Stimulated activated naive CD8-positive, alpha-beta T cell treated with anti-CD3 and anti-CD28 coated beads, Interleukin-15, Interleukin-2, amounts not matched to agents 100 ng/mL and 50 ng/mL, for 24 hours (primary cell): ENCODE results near the gene BTD.

ENCODE experiments used
- H3K27ac Mint-ChIP-seq: one replicate; pipeline ENCODE4 v1.8.0; 2021; ENCODE audit warnings: mild to moderate bottlenecking, mixed read lengths
- H3K27me3 Mint-ChIP-seq: one replicate; pipeline ENCODE4 v1.8.0; 2021; ENCODE audit warnings: mixed read lengths
- H3K36me3 Mint-ChIP-seq: one replicate; pipeline ENCODE4 v1.8.0; 2021; ENCODE audit warnings: low read depth, mixed read lengths
- H3K4me1 Mint-ChIP-seq: one replicate; pipeline ENCODE4 v1.8.0; 2021; ENCODE audit warnings: low read depth, mixed read lengths
- H3K4me3 Mint-ChIP-seq: one replicate; pipeline ENCODE4 v1.8.0; 2021; ENCODE audit warnings: mild to moderate bottlenecking, mixed read lengths
- H3K9me3 Mint-ChIP-seq: one replicate; pipeline ENCODE4 v1.8.0; 2021; ENCODE audit warnings: mixed read lengths

BTD gene

DNA sequence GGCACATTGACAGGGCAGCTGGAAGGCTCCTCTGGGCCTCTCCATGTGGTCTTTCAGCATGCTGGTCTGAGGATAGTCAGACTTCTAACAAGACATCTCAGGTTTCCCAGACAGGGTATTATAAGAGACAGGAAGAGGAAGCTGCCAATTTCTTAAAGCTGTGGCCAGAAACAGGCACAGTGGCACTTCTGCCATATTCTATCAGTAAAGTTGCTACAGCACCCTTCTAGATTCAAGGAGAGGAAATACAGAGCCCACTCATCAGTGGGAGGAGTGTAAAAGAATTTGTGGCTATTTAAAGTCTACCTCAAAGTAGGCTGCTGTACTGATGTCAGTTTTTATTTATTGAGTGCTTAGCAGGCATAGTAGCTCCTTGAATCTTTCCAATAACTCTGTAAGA is 55.5 kb downstream of the BTD start:
- Mint-ChIP-seq H3K9me3 (peaks cover 20% of the 10 kb centered on the region), H3K4me1 (peaks cover 12% of the 10 kb centered on the region), H3K27ac (no peak overlapping the region), H3K36me3 (peaks cover 20% of the 10 kb centered on the region), H3K4me3 (no peak overlapping the region), H3K27me3 (peaks cover 11% of the 10 kb centered on the region)

DNA sequence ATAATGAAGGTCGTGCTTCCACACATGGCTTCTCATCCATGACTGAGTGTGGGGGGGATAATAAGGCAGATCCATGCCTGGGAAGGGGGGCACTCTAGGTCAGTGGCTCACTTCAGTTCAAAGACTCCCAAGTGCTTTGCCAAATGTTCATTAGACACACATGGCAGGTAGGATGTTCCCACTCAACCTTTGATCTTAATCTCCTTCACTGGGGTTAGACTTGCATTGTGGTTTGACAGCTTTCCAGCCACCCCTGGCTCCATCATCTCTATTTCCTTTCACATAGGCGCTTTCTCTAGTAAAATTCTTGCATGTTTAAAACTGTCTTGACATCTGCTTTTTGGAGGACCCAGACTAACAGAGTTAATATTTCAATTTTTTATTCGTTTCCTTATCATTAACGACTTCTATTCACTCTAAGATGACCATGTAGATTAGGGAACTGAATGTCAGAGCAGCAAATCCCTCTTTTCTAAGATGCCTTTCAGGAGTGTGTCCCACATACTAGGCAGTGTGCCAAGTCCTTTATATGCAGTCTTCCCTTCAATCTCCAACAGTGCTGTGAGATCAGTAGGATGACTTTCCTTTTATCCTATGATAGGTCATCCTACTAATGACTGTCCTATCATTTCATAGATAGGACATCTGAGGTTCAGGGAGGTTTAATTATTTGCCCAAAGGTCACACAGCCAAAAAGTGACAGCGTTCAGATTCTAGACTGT is 57.9 kb downstream of the BTD start:
- no peak overlapping the region for H3K27ac Mint-ChIP-seq

DNA sequence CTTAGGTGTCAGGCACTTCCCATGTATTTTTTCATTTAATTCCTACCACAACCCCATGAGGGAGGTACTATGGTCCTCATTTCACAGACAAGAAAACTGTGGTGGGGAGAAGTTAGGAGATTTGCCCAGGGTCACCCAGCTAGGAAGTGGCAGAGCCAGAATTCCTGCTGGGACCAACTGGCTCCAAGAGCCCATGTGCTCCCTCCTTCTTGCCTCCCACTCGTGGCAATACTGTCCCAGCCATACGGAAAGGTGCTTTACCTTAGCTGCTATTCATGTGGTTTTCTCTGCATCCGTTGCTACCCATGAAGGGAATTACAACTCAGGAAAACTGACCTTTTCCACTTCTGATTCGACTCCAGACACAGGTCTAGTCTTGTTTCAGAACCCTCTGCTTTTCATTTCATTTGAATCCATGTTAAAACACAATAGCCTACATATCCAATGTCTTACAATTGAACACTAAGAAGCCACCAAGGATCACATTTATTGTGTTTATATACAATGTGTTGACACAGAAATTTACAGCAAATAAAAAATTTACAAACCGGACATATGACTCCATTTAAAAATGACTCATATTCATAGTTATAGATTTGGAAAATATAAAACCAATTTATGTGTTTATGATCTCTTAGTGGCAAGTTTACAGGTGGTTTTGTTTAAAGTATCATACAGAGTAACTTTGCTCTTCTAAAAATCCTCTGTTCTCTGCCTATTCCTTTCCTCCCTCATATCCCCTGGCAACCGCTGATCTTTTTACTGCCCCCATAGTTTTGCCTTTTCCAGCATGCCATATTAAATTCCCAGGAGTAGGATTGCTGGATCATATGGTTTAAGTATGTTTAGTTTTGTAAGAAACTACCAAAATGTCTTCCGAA is 58.8 kb downstream of the BTD start:
- peaks cover 5% of the 10 kb centered on the region for H3K27me3 Mint-ChIP-seq
- peaks cover 12% of the 10 kb centered on the region for H3K4me1 Mint-ChIP-seq
- peaks cover 21% of the 10 kb centered on the region for H3K36me3 Mint-ChIP-seq
- no peak overlapping the region for H3K27ac Mint-ChIP-seq
- peaks cover 20% of the 10 kb centered on the region for H3K9me3 Mint-ChIP-seq
- H3K4me3 Mint-ChIP-seq: no peak overlapping the region

More for the DNA sequence above, 57.9 kb downstream of the BTD start:
- Mint-ChIP-seq H3K27me3 (peaks cover 5% of the 10 kb centered on the region), H3K9me3 (peaks cover 20% of the 10 kb centered on the region), H3K4me3 (no peak overlapping the region), H3K4me1 (peaks cover 12% of the 10 kb centered on the region), H3K36me3 (peaks cover 20% of the 10 kb centered on the region)

DNA sequence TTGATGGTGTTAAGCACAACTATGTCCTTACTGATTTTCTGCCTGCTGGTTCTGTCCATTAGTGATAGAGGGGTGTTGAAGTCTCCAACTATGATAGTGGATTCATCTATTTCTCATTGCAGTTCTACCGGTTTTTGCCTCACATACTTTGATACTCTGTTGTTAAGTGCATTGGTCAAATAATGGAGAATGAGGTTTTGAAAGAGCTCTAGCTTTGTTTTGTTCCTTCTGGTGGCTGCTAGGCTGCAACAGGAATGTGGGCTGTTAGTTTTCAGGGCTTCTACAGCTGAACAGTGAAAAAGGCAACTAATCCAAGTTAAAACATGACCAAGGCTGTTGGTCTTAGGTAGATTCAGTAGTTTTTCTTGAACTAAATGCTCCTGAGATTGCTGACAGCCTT is 62.6 kb downstream of the BTD start:
- H3K27ac Mint-ChIP-seq: no peak overlapping the region
- H3K9me3 Mint-ChIP-seq: peaks cover 7% of the 10 kb centered on the region
- H3K27me3 Mint-ChIP-seq: peaks cover 5% of the 10 kb centered on the region

DNA sequence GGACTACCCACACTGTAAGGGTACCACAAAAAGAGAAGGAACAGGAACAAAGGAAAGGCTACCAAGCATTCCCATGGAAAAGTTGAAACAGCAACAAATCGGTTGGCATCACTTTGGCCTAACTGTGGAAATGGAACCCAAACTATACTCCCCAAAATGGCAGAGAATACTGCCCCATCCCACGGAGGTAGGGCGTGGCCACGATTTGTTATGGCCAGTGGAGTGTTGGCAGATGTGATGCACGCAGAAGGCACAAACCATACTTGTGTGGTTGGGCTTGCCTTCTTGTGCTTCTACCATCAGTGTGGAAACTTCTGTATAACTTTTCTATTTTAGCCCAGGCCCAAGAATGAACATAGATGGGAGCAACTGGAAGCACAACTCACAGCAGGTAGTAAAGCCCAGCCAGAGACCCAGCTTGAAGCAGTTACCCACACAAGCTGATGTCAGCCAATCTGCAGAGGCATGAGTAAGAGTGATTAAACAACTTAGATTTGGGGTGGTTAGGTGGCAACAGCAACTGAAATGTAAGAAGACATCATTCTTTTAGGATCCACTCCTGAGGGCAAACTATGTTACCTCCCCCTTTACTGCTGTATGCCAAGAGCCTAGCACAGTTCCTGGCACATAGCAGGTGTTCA is 64.1 kb downstream of the BTD start:
- peaks cover 42% of the 10 kb centered on the region for H3K36me3 Mint-ChIP-seq
- no peak overlapping the region for H3K4me3 Mint-ChIP-seq
- H3K27ac Mint-ChIP-seq: no peak overlapping the region
- peaks cover 26% of the 10 kb centered on the region for H3K4me1 Mint-ChIP-seq
- peaks cover 5% of the 10 kb centered on the region for H3K27me3 Mint-ChIP-seq
- peaks cover 6% of the 10 kb centered on the region for H3K9me3 Mint-ChIP-seq

More for the DNA sequence above, 62.6 kb downstream of the BTD start:
- Mint-ChIP-seq H3K4me3 (no peak overlapping the region), H3K4me1 (peaks cover 37% of the 10 kb centered on the region), H3K36me3 (peaks cover 31% of the 10 kb centered on the region)

DNA sequence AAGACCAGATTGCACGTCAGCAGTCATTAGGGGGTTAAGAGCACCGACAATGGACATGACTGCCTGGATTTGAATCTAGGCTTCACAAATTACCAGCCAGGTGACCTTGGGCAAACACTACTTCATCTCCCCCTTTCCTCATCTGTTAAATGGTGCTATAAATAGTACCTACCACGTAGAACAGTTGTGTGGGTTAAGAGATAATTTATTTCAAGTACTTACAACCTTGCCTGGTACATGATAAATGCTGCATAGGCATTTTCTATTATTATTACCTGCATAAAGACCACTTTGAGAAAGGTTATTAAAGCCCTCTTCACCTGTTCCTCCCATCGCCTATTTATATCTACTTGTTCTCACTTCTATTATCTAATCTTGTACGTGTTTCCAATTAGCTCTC is 64.7 kb downstream of the BTD start:
- Mint-ChIP-seq H3K27ac (no peak overlapping the region), H3K27me3 (peaks cover 4% of the 10 kb centered on the region), H3K4me3 (no peak overlapping the region), H3K36me3 (peaks cover 47% of the 10 kb centered on the region), H3K4me1 (peaks cover 26% of the 10 kb centered on the region), H3K9me3 (peaks cover 4% of the 10 kb centered on the region)

DNA sequence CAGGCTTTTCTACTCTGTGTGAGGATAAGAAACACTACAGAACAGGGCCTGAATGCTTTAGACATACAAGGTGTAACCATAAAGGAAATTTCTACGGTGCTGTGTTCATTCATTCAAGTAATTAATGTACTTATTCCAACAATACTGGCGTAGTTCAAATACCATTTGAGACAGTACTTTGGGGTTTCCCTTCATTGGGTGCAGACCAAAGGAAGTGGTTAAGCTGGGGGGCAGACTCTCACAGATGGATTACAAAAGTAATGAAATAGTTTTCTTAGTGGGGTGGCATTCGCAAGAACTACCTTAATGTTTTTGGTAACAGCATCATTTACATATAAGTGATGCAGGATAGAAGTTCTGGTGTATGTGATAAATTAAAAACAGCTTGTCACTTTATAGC is 65.9 kb downstream of the BTD start:
- peaks cover 26% of the 10 kb centered on the region for H3K4me1 Mint-ChIP-seq
- peak overlapping the region; percentile 42 for H3K27ac Mint-ChIP-seq
- no peaks in the 10 kb centered on the region for H3K27me3 Mint-ChIP-seq
- no peak overlapping the region for H3K4me3 Mint-ChIP-seq
- peaks cover 44% of the 10 kb centered on the region for H3K36me3 Mint-ChIP-seq
- H3K9me3 Mint-ChIP-seq: peaks cover 4% of the 10 kb centered on the region

DNA sequence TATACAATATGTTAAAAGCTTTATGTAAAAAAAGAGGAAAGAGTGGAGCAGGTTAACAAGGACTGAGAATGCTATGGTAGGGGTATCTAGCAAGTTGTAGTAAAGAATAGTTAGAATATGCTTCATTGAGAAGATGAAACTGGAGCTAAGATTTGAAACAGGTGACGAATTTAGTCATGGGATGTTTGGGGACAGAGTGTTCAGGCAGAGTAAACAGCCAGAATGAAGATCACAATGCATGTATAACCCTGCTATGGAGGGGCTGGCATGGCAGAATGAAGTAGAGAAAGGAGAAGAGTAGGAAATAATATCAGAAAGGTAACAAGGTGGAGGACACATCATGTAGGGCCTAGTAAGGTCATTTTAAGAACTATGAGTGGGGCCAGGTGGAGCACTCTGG is 72.0 kb downstream of the BTD start:
- H3K4me1 Mint-ChIP-seq: peaks cover 4% of the 10 kb centered on the region

DNA sequence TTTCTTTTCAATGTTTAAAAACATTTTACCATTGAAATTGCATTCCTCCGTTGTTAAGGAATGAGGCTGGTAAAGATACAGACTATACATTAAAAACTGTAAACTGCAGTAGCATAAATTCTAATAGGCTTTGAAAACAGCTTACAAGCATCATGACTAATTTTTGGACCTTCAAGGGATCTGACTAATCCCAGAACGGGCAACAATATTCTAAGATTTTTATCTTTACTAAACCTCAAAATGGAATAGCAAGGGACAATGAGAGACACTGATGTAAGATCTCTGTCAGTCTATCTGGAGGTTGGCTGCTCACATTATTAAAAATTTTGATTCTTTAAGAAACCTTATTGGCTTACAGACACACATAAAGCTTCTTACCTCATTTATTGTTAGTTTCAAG is 74.7 kb downstream of the BTD start:
- H3K27me3 Mint-ChIP-seq: no peaks in the 10 kb centered on the region
- no peak overlapping the region for H3K27ac Mint-ChIP-seq
- no peaks in the 10 kb centered on the region for H3K9me3 Mint-ChIP-seq
- peaks cover 22% of the 10 kb centered on the region for H3K36me3 Mint-ChIP-seq
- H3K4me3 Mint-ChIP-seq: no peak overlapping the region
- no peaks in the 10 kb centered on the region for H3K4me1 Mint-ChIP-seq

More for the DNA sequence above, 72.0 kb downstream of the BTD start:
- H3K27ac Mint-ChIP-seq: no peak overlapping the region
- H3K27me3 Mint-ChIP-seq: no peaks in the 10 kb centered on the region
- H3K4me3 Mint-ChIP-seq: no peak overlapping the region
- no peaks in the 10 kb centered on the region for H3K9me3 Mint-ChIP-seq
- H3K36me3 Mint-ChIP-seq: peaks cover 38% of the 10 kb centered on the region

DNA sequence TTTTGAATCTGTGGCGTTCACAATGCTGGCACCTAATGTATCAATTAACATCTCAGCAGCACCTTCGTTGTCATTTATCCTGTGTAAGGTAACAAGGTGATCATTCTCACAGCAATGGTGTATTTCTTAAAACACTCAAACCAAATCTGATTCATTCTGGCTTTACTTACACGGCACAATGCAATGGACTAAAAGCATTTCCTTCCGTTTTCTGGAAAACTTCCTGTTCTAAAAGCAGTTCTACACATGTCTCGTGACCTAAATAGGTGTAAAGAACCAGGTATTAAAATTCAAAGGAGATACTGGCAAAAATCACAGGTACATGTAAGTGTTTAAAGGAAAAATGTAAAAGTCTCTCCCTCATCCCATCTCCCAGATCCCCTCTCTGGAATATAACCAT is 77.8 kb downstream of the BTD start:
- Mint-ChIP-seq H3K4me1 (peaks cover 4% of the 10 kb centered on the region), H3K27ac (no peak overlapping the region), H3K9me3 (no peaks in the 10 kb centered on the region), H3K27me3 (no peaks in the 10 kb centered on the region), H3K36me3 (peaks cover 44% of the 10 kb centered on the region), H3K4me3 (no peak overlapping the region)

DNA sequence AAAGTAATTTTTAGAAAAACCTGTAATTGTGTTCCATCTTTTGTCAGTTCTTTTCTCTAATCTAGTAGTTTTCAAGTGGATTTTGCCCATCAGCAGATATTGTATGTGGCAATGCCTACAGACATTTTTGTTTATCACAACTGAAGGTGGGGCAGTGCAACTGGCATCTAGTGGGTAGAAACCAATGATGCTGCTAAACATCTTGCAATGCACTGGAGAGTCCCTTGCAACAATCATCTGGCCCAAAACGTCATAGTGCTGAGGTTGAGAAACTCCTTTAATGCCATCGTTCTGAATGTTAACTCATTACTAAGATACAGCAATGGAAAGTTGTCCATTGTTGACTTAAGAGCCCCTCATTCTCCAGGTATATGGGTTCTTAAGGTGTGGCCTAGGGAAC is 80.1 kb downstream of the BTD start:
- Mint-ChIP-seq H3K4me3 (no peak overlapping the region), H3K4me1 (peaks cover 4% of the 10 kb centered on the region), H3K27ac (no peak overlapping the region), H3K36me3 (peaks cover 64% of the 10 kb centered on the region), H3K27me3 (no peaks in the 10 kb centered on the region), H3K9me3 (no peaks in the 10 kb centered on the region)

DNA sequence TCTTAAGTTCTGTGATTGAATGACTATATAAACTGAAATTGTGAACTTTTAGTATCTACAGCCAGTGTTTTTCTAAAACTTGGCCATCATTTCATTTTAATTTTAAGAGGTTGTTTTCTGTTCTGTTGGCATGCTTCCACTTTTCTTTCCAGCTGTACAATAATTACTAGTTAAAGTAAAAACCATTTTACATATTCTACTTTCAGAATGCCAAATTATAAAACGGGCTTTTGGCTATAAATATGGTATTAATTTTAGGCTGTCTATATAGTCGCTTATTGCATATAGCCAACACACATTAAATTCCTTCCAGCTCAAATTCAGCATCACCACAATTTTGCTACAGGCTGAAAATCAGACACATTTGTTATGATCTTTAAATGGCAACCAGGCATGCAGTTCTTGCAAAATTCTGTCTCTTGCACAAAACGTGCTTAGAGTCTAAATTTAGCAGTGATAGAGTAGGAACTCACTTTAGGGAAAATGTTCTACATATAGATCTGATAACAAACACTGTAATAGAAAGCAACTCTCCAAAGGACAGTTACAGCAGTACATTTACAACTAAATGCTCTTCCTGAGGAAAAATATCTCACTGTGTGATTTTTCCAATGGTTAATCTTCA is 81.1 kb downstream of the BTD start:
- Mint-ChIP-seq H3K4me1 (peaks cover 4% of the 10 kb centered on the region), H3K4me3 (no peak overlapping the region), H3K9me3 (no peaks in the 10 kb centered on the region), H3K36me3 (peaks cover 55% of the 10 kb centered on the region), H3K27me3 (no peaks in the 10 kb centered on the region), H3K27ac (peak overlapping the region; percentile 5)

DNA sequence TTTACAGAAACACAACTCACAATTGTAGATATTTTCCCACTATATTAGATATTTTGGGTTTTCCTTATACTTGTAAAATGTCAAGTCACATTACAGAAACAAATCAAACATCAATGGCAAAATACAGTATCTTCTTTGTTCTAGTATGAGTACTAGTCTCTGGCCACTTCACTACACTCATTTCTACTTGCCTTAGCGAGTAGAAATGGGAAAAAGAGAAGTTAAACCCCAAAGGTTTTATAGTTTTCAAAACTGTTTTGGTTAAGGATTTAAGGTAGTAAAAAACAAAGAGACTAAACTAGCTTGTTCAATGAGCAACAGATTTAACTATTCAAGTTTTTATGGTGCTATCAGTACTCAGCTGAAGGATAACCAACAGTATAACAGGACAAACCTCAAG is 81.7 kb downstream of the BTD start:
- H3K9me3 Mint-ChIP-seq: no peaks in the 10 kb centered on the region
- H3K4me1 Mint-ChIP-seq: peaks cover 4% of the 10 kb centered on the region
- no peak overlapping the region for H3K4me3 Mint-ChIP-seq
- H3K27ac Mint-ChIP-seq: no peak overlapping the region
- H3K27me3 Mint-ChIP-seq: no peaks in the 10 kb centered on the region
- peaks cover 51% of the 10 kb centered on the region for H3K36me3 Mint-ChIP-seq

DNA sequence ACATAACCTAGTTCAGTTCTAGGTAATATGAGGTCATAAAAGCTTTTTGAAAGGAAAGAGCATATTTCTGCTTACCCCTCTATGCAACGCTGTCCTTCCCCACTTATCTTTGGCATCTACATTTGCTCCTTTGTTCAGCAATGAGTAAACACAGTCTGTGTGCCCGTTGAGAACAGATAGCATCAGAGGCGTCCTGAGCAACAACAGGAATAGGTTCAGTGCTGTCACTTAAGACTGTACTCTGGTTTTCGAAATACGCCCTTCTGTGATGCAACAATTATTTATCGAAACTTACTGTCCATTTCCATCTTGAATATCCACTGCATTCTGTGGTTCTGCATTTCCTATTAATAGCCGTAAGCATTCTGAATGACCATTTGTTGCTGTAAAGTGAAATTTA is 84.4 kb downstream of the BTD start:
- Mint-ChIP-seq H3K4me1 (peaks cover 4% of the 10 kb centered on the region), H3K27me3 (no peaks in the 10 kb centered on the region), H3K9me3 (no peaks in the 10 kb centered on the region), H3K36me3 (peaks cover 51% of the 10 kb centered on the region), H3K4me3 (no peak overlapping the region), H3K27ac (no peak overlapping the region)

DNA sequence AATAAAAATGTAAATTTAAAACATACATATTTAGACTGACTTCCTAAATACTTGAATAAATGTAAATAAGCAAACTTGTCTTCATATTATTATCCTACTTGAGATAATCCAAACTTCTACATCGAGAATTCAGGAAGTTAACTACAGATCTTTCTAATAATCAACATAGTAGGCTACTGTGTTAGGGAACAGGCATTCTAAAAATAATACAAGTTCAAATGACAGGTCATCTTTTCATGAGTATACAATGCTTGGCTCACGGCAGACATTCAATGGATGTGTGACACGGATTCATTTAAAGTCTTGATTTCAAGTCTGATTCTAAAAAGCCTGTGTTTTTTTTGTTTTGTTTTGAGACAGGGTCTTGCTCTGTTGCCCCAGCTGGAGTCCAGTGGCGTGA is 88.7 kb downstream of the BTD start:
- Mint-ChIP-seq H3K4me3 (no peak overlapping the region), H3K36me3 (peaks cover 59% of the 10 kb centered on the region), H3K27ac (no peak overlapping the region), H3K27me3 (no peaks in the 10 kb centered on the region), H3K4me1 (no peaks in the 10 kb centered on the region), H3K9me3 (no peaks in the 10 kb centered on the region)
